ENCODE results near the gene SLC12A3. TPM values are rescaled to one million over a fixed set of nuclear protein-coding genes. Genes with fewer than 3 reads are reported as not detected.

The SLC12A3 gene
- total RNA-seq, 4 donors from 2014 or later, result not detected

GRCh38 chr16:56823081-56823733 is 41.8 kb upstream of the SLC12A3 start:
- intact Hi-C loops (cut with DNase I), result no loop called here
- WGBS, result 87% methylated on average over 12 of the region's 12 CpGs
- no peak for TF ChIP-seq POLR2AphosphoS5 (IDR thresholded peaks at IDR 0.05)
- no peak for TF ChIP-seq POLR2A (IDR thresholded peaks at IDR 0.05; ENCODE audit: low read depth)
- no peak for TF ChIP-seq EP300 (IDR thresholded peaks at IDR 0.05)
- no peak for TF ChIP-seq CTCF (IDR thresholded peaks at IDR 0.05)

GRCh38 chr16:56824331-56824730 is 40.7 kb upstream of the SLC12A3 start:
- Histone ChIP-seq H3K9me3 (no peaks in the 10 kb centered on the region), H3K27ac (replicated peaks in 1 of 4) (no peak overlapping the region), H3K4me3 (no peak overlapping the region), H3K27me3 (no peaks in the 10 kb centered on the region), H3K36me3 (peaks cover 36 to 78% (median 49%) of the 10 kb centered on the region in 4 donors), H3K4me1 (no peaks in the 10 kb centered on the region)
- intact Hi-C loops (cut with DNase I), result no loop called here
- no peak for TF ChIP-seq POLR2AphosphoS5 (IDR thresholded peaks at IDR 0.05)
- TF ChIP-seq POLR2A (IDR thresholded peaks at IDR 0.05; ENCODE audit: low read depth), result no peak
- TF ChIP-seq CTCF (IDR thresholded peaks at IDR 0.05), result no peak
- TF ChIP-seq EP300 (IDR thresholded peaks at IDR 0.05), result no peak
- no peak for DNase-seq (ENCODE audit: extremely low spot score)
- 54% methylated on average over 3 of the region's 3 CpGs for WGBS

More at GRCh38 chr16:56823081-56823733, 41.8 kb upstream of the SLC12A3 start:
- Histone ChIP-seq H3K36me3 (peaks cover 36 to 70% (median 47%) of the 10 kb centered on the region in 4 donors), H3K4me1 (no peaks in the 10 kb centered on the region), H3K27ac (replicated peaks in 1 of 4) (no peak overlapping the region), H3K27me3 (no peaks in the 10 kb centered on the region), H3K4me3 (no peak overlapping the region), H3K9me3 (no peaks in the 10 kb centered on the region)
- DNase-seq (ENCODE audit: extremely low spot score), result no peak

- intact Hi-C loops (cut with DNase I), result no loop called here
- Histone ChIP-seq H3K9me3 (no peaks in the 10 kb centered on the region), H3K27ac (replicated peaks in 1 of 4) (no peak overlapping the region), H3K27me3 (no peaks in the 10 kb centered on the region), H3K4me1 (no peaks in the 10 kb centered on the region), H3K36me3 (peaks cover 35 to 80% (median 47%) of the 10 kb centered on the region in 4 donors), H3K4me3 (no peak overlapping the region)
- WGBS, result 87% methylated on average over 3 of the region's 3 CpGs
- TF ChIP-seq POLR2AphosphoS5 (IDR thresholded peaks at IDR 0.05), result no peak
- no peak for TF ChIP-seq POLR2A (IDR thresholded peaks at IDR 0.05; ENCODE audit: low read depth)
- TF ChIP-seq EP300 (IDR thresholded peaks at IDR 0.05), result no peak
- TF ChIP-seq CTCF (IDR thresholded peaks at IDR 0.05), result no peak
- DNase-seq (ENCODE audit: extremely low spot score), result no peak
Observed at GRCh38 chr16:56824804-56825203, 40.2 kb upstream of the SLC12A3 start.

GRCh38 chr16:56825826-56826225 is 39.2 kb upstream of the SLC12A3 start:
- intact Hi-C loops (cut with DNase I), result no loop called here
- no peak for DNase-seq (ENCODE audit: extremely low spot score)
- Histone ChIP-seq H3K36me3 (peaks cover 38 to 79% (median 46%) of the 10 kb centered on the region in 4 donors), H3K4me3 (no peak overlapping the region), H3K9me3 (no peaks in the 10 kb centered on the region), H3K27me3 (no peaks in the 10 kb centered on the region), H3K27ac (replicated peaks in 1 of 4) (no peak overlapping the region), H3K4me1 (no peaks in the 10 kb centered on the region)
- TF ChIP-seq EP300 (IDR thresholded peaks at IDR 0.05), result no peak

- Histone ChIP-seq H3K4me3 (no peak overlapping the region), H3K27me3 (no peaks in the 10 kb centered on the region), H3K4me1 (no peaks in the 10 kb centered on the region), H3K9me3 (no peaks in the 10 kb centered on the region), H3K36me3 (peaks cover 40 to 80% (median 52%) of the 10 kb centered on the region in 4 donors), H3K27ac (replicated peaks in 1 of 4) (no peak overlapping the region)
- intact Hi-C loops (cut with DNase I), result no loop called here
- 100% methylated on average over 1 of the region's 1 CpG for WGBS
- DNase-seq (ENCODE audit: extremely low spot score), result no peak
- TF ChIP-seq EP300 (IDR thresholded peaks at IDR 0.05), result no peak
- no peak for TF ChIP-seq POLR2AphosphoS5 (IDR thresholded peaks at IDR 0.05)
- no peak for TF ChIP-seq CTCF (IDR thresholded peaks at IDR 0.05)
- TF ChIP-seq POLR2A (IDR thresholded peaks at IDR 0.05; ENCODE audit: low read depth), result no peak
Observed at GRCh38 chr16:56828647-56829046, 36.4 kb upstream of the SLC12A3 start.

All from esophagus muscularis mucosa (tissue), 4 donors.